ENCODE data around the gene LOXHD1. TPM values are rescaled to one million over a fixed set of nuclear protein-coding genes. Genes with fewer than 3 reads are reported as not detected.

LOXHD1 gene
- total RNA-seq, 1 donor from 2014 or later: not detected

- TF ChIP-seq, protein P1, sequence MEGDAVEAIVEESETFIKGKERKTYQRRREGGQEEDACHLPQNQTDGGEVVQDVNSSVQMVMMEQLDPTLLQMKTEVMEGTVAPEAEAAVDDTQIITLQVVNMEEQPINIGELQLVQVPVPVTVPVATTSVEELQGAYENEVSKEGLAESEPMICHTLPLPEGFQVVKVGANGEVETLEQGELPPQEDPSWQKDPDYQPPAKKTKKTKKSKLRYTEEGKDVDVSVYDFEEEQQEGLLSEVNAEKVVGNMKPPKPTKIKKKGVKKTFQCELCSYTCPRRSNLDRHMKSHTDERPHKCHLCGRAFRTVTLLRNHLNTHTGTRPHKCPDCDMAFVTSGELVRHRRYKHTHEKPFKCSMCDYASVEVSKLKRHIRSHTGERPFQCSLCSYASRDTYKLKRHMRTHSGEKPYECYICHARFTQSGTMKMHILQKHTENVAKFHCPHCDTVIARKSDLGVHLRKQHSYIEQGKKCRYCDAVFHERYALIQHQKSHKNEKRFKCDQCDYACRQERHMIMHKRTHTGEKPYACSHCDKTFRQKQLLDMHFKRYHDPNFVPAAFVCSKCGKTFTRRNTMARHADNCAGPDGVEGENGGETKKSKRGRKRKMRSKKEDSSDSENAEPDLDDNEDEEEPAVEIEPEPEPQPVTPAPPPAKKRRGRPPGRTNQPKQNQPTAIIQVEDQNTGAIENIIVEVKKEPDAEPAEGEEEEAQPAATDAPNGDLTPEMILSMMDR (conservative IDR thresholded peaks at IDR 0.05; ENCODE audit: low read depth, low read length): no peak
- DNase-seq (ENCODE audit: low read depth): no peak
- H3K4me3 ChIP-seq (ENCODE audit: low read depth, low read length): no peak overlapping the region
Measured at GRCh38 chr18:46573156-46573555, 83.9 kb downstream of the LOXHD1 start.

DNA sequence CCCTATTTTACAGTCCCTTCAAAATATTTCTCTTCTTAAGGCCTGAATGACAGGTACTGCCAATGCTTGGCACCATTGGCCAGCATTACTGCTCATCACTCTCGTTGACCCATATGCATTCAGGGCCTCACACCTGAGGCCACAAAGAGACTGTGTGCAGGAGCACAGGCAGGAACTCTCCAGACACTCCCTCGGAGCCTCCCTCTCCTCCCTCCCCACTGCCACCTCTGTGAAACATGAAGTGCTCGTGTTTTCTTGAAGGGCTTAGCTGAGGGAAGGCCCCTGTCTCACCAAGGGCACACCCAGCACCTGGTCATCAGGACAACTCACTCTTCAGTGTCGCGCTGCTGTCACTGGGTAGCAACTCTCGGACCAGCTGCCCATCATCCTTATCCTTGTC lies 85.3 kb downstream of the LOXHD1 start:
- TF ChIP-seq, protein P1 (conservative IDR thresholded peaks at IDR 0.05; ENCODE audit: low read depth, low read length): no peak
- no peak for DNase-seq (ENCODE audit: low read depth)
- H3K4me3 ChIP-seq (ENCODE audit: low read depth, low read length): no peak overlapping the region

GRCh38 chr18:46570666-46571065 lies 86.4 kb downstream of the LOXHD1 start:
- DNase-seq (ENCODE audit: low read depth): no peak
- H3K4me3 ChIP-seq (ENCODE audit: low read depth, low read length): no peak overlapping the region
- TF ChIP-seq, protein P1 (conservative IDR thresholded peaks at IDR 0.05; ENCODE audit: low read depth, low read length): no peak

- no peak overlapping the region for H3K4me3 ChIP-seq (ENCODE audit: low read depth, low read length)
- DNase-seq (ENCODE audit: low read depth): no peak
- TF ChIP-seq, protein P1 (conservative IDR thresholded peaks at IDR 0.05; ENCODE audit: low read depth, low read length): no peak
Measured at GRCh38 chr18:46570134-46570533, 86.9 kb downstream of the LOXHD1 start.

DNA sequence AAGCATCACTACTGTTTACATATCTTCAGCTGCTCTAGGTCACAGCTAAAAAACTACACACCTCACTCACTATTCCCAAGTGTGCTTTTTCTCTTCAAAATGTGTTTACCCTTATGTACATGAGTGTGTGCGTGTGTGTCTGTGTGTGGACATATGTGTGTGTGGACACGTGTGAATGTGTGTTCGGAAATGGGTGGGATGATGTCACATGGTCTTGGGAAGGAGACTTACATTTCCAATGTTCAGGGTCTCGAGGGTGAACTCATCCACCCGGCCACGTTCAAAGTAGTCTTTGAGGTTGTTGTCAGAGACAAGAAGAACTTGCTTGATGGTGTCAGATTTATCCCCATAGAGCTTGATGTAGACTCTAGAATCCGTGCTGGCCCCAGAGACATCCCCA lies 87.8 kb downstream of the LOXHD1 start:
- no peak overlapping the region for H3K4me3 ChIP-seq (ENCODE audit: low read depth, low read length)
- TF ChIP-seq, protein P1 (conservative IDR thresholded peaks at IDR 0.05; ENCODE audit: low read depth, low read length): no peak
- no peak for DNase-seq (ENCODE audit: low read depth)

DNA sequence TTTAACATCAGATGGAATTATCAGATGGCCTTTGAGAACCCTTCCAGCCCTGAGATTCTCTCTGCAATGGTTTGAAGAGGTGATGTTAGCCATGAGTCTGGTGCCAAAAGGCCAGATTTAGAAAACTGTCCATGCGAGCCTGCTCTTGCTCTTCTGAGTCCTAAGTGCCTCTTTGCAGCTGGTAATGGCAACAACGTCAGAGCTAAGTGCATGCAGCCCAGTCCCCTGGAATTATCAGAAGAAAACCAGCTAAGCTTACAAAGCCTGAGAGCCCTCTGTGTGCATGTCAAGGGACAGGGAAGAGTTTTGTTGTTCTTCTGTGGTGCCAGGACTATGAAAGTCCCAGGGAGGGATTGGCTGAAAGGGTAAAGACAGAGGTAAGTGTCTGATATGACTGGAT lies 89.8 kb downstream of the LOXHD1 start:
- DNase-seq (ENCODE audit: low read depth): no peak
- TF ChIP-seq, protein P1 (conservative IDR thresholded peaks at IDR 0.05; ENCODE audit: low read depth, low read length): no peak
- no peak overlapping the region for H3K4me3 ChIP-seq (ENCODE audit: low read depth, low read length)

DNA sequence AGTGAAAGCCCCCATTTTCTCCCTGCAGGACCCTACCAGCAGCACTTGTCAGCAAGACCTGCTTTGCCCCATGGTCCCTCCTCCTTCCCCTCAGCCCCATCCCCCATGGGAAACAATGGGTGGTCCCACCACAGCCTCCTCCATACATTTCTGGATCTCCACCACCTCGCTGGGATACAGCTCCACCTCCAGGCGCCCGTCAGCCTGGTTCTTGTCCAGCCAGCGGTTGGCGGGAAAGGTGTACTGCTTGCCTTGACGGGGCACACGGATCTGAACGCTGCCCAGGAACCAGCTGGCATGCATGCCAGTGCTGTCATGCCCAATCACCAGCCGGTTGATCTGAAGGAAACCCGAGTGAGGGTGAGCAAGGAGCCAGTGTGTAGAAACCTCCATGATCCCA lies 90.9 kb downstream of the LOXHD1 start:
- TF ChIP-seq, protein P1 (conservative IDR thresholded peaks at IDR 0.05; ENCODE audit: low read depth, low read length): no peak
- DNase-seq (ENCODE audit: low read depth): no peak
- no peak overlapping the region for H3K4me3 ChIP-seq (ENCODE audit: low read depth, low read length)
